OCI-LY1 (cell line): ENCODE results near the gene LDLRAD3.

ENCODE experiments used
- EZH2 ChIP-seq: fragments of 200-600 bp; sonication (generic), shearing (Covaris generic); IDR thresholded peaks from 2 replicates; pipeline ENCODE4 v1.8.0; 2017; ENCODE audit warnings: borderline replicate concordance, mixed run types, mild to moderate bottlenecking, antibody characterized with exemption, low read length, moderate library complexity, mixed read lengths
- TF ChIP-seq, protein P1 (sequence below): fragments of 200-600 bp; sonication (generic), shearing (Covaris generic); IDR thresholded peaks from 2 replicates; pipeline ENCODE4 v1.5.1; 2017; ENCODE audit warnings: mild to moderate bottlenecking, antibody characterized with exemption, low read length, moderate library complexity, mixed read lengths

GRCh38 chr11:36241497-36241896 is 297.6 kb downstream of the LDLRAD3 start:
- TF ChIP-seq, protein P1, sequence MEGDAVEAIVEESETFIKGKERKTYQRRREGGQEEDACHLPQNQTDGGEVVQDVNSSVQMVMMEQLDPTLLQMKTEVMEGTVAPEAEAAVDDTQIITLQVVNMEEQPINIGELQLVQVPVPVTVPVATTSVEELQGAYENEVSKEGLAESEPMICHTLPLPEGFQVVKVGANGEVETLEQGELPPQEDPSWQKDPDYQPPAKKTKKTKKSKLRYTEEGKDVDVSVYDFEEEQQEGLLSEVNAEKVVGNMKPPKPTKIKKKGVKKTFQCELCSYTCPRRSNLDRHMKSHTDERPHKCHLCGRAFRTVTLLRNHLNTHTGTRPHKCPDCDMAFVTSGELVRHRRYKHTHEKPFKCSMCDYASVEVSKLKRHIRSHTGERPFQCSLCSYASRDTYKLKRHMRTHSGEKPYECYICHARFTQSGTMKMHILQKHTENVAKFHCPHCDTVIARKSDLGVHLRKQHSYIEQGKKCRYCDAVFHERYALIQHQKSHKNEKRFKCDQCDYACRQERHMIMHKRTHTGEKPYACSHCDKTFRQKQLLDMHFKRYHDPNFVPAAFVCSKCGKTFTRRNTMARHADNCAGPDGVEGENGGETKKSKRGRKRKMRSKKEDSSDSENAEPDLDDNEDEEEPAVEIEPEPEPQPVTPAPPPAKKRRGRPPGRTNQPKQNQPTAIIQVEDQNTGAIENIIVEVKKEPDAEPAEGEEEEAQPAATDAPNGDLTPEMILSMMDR = no peak
- TF ChIP-seq EZH2 = no peak
